HG03139 (cell line): Measurements from ENCODE around the gene LRRC45.

ENCODE experiments used
- ATAC-seq: cut with Tn5 transposase; IDR thresholded peaks from one replicate; pipeline ENCODE4 v1.9.1; 2021; ENCODE audit not compliant: unreplicated experiment

Gene LRRC45

DNA sequence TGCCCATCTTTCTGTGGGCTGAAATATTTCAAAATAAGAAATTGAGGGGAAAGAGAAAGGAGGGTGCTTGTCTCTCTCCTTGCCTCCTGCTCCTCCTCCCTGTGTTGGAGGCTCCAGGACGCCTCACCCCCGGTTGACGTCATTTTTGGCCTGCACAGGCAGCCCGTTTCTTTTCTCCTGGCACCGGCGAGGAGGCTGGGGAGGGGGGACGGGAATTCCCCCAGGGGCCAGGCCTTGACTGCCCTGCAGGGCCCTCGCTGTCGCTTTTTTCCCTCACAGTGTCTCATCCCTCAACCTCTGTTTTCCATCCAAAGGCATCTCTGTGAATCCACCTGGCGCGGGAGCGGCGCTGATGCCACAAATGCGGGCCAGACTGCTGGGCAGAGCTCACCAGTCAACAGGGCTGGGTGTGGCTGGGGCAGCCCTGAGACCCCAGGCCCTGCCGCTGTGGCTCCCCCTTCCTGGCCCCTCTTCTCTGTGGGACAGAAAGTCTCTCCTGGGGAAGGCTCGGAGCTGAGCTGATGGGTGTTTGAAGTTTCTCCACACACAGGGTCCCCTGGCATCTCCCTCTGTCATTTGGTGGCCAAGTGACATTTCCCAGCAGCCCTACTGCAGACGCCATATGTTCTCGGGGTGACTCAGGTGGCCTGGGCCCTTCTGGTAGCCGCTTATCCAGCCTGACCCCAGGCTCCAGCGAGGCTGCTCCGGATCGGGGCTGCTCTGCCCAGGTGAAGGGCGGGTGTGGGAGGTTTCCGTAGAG, 16.5 kb upstream of the LRRC45 start:
- ATAC-seq = no peak

- ATAC-seq = no peak
Measured at GRCh38 chr17:82007228-82007494, 15.9 kb upstream of the LRRC45 start.

DNA sequence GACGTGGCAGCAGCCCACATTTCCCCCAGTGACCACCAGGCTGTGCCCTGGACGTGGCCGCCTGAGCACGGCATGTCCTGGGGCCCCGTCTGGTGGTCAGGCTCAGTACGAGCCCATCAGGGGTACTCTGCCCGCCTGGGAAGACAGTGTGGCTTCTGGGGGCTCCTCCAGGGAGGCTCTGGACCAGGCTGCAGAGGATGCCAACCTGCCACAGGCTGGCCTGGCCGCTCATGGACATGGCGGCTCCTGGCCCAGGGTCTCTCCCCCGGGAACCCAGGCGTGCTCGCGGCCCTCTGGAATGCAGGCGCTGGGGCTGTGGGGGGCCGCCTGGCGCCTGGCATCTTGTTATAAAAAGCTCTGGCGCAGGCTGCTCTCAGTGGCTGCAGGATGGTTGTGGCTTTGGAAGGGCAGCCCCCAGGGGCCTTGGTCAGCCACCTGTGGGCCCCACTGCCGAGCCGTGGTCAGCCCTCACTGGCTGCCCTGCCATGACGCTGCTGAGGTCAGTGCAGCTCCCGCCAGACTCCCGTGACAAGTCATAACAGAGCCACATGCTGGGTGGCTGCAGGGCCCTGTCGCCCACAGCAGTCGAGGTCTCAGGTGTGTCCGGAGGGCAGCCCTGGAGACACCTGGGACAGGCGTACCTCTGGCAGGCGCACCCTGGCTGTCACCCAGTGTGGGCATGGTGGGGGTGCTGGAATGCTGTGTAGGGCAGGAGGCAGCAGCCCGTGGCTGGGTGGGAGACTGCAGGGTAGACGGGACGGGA, 15.4 kb upstream of the LRRC45 start:
- ATAC-seq = no peak

- no peak for ATAC-seq
Measured at GRCh38 chr17:82008258-82008940, 14.7 kb upstream of the LRRC45 start.

DNA sequence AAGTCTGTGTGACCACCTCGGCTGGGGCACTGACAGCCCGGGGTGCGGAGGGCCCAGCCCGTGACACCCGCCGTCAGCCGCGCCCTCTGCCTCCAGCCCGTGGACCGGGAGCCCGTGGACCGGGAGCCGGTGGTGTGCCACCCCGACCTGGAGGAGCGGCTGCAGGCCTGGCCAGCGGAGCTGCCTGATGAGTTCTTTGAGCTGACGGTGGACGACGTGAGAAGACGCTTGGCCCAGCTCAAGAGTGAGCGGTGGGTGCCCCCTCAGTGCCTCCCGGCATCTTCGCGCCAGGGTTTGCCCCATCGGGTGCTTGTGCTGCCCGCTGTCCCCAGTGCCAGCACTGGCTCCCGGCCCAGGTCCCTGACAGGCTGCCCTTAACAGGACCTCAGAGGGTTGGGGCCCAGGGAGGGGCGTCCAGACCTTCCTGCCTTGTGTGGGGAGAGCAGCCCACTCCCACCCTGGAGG, 14.1 kb upstream of the LRRC45 start:
- no peak for ATAC-seq

- no peak for ATAC-seq
Measured at GRCh38 chr17:82009413-82009812, 13.7 kb upstream of the LRRC45 start.

- ATAC-seq = no peak
Measured at GRCh38 chr17:82010575-82011525, 12.3 kb upstream of the LRRC45 start.

DNA sequence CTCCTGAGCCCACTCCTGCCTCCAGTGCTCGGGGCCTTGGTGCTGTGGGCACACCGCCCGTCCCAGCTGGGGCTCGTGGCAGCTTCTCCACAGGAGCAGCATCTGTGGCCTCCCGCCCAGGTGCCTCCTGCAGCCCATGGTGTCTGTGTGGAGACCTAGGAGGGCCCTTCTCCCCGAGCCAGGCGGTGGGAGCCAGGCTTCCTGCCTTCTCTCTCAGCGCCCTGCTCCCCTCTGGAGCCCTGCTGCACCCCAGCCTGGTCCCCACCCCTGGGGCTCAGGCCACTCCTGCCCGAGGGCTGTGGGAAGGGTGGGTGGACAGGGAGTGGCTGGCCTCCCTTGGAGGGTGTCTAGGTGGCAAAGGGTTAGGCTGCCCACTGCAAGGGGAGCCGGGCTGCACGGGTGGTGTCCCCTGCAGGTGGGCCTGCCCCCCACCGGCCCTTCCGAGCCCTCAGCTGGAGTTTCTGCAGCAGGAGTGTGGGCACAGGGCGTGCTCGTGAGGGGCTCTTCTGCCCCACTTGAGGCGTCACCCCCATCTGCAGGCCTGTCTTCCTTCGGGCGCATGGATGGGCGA, 11.4 kb upstream of the LRRC45 start:
- no peak for ATAC-seq

GRCh38 chr17:82012261-82012639, 10.9 kb upstream of the LRRC45 start:
- ATAC-seq = no peak

- no peak for ATAC-seq
Measured at GRCh38 chr17:82012640-82013295, 10.3 kb upstream of the LRRC45 start.

DNA sequence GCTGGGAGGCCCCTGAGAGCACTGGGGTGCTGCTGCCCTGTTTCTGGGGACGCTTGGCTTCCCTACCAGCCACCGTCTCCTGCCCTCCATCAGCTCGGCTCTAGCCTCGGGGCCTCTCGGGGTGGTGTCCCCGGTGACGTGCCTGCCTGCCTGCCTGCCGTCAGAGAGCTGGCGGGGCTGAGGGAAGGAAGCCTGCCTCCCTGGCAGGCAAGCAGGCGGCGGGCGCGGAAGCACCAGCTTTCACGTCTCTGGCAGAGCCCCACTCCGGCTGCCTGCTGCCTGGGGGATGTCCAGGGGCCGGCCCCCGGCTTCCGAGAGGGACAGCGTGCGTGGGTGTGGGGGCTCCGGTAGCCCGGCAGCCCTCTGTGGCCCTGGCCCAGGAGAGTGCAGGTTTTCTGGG, 9.8 kb upstream of the LRRC45 start:
- ATAC-seq = no peak

DNA sequence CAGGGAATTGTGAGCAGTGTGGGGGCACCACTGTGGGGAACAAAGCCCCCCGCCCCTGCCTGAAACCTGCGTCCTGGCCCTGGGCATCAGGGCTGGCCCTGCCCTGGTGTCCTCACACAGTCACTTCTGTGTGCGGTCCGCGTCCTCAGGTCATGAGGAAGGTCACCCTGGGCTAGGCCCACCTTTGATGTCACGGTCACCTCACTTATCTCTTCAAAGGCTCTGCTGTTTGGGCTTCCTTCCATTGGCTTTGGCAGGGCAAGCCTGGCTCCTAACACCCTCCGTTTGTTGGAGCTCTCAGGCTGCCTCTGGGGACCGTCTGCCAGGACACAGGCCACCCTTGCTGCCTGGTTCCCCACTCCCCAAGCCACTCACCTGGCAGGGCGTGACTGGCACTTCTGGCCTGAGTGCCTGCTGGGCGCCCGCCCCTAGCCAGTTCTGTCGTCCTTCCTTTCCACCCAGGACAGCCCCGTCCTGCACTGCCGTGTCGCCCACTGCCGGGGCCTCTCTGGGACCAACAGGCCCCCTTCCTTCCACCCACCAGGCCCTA, 9.3 kb upstream of the LRRC45 start:
- no peak for ATAC-seq

- ATAC-seq = no peak
Measured at GRCh38 chr17:82014432-82014831, 8.7 kb upstream of the LRRC45 start.

- ATAC-seq = no peak
Measured at GRCh38 chr17:82014971-82015310, 8.2 kb upstream of the LRRC45 start.

GRCh38 chr17:82015311-82015971, 7.7 kb upstream of the LRRC45 start:
- ATAC-seq = no peak

DNA sequence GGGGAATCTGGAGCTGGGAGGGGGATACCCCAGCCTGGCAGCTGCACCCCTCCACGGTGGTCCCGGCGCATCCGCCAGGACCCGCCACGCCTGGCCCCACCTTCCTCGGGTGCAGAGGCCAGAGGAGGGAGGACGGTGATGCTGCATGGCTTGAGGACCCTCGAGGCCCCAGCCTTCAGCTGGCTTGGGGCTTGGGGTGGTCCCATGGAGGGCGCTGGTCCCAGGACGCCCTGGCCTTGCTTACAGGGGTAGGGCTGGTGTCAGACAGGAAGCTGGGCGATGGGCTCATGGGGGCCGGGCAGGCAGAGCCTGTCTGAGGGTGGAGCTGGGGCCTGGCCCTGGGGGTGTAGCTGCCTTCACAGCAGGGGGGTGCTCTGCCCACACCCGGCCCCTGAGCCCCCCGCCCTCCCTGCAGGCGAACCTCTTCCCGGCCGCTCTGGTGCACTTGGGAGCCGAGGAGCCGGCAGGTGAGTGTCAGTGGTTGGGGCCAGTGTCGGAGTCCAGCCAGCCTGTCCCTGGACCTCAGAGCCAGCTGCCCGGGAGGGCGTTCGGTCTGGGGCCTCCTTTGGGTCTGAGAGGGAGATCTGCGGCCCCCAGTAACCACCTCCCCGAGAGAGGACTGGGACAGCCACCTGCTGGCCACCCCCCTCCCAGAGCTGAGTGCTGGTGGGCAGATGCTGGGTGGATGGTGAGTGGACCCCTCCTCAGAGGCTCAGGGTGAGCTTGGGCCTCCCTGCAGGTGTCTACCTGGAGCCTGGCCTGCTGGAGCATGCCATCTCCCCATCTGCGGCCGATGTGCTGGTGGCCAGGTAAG, 6.8 kb upstream of the LRRC45 start:
- no peak for ATAC-seq

GRCh38 chr17:82016875-82017459, 6.1 kb upstream of the LRRC45 start:
- ATAC-seq = no peak

DNA sequence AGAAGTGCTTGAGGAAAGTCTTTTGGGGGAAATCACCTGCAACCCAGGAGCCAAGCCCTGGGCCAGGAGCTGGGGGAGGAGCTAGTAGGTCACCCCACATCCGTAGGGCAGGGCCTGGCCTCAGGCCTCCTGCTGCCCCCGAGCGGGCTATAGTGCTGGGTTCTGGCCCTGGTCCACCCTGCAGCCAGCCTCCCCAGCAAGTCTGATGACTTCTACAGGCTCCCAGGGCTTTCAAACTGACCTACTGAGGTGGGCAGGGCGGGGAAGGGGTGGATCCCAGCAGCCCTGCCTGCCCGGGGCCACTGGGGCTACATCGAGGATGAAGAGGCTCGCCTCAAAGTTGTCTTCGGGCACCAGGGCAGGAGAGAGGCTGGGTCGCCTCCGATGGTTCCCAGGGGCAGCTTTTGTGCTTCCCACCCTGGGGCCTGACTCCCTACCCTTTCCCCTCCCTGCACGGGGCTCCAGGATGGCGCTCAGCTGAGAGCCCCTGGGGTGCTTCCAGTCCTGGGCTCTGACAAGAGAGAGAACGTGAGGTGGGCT, 5.4 kb upstream of the LRRC45 start:
- ATAC-seq = no peak
